CD4-positive, alpha-beta T cell (primary cell): ENCODE results near the gene SLC22A9. TPM values are rescaled to one million over a fixed set of nuclear protein-coding genes. Genes with fewer than 3 reads are reported as not detected.
"Not testable (repeated sequence)": the region's sequence is repeated elsewhere in the genome, so short reads cannot be mapped to it uniquely, and the experiment has no call there.

Experiments
- ATAC-seq: fragments of 200-7000 bp; cut with Tn5 transposase; one replicate; pipeline ENCODE4 v1.10.0; 2022; ENCODE audit warnings: mild to moderate bottlenecking; ENCODE audit not compliant: poor library complexity
- CTCF ChIA-PET: fragments of 350-600 bp; sonication (Branson Sonifier 250); formaldehyde crosslinking; loops from one replicate; lab custom pipeline; 2021; ENCODE audit warnings: antibody characterized with exemption, inconsistent platforms; lab: Charles Lee
- POLR2A ChIA-PET: fragments of 350-600 bp; sonication (Branson Sonifier 250); formaldehyde crosslinking; loops from one replicate; lab custom pipeline; 2021; ENCODE audit warnings: antibody characterized with exemption, inconsistent platforms; lab: Charles Lee
- DNase-seq, 14 experiments: peaks; one replicate each; pipeline ENCODE4 v3.0.0-alpha.2; 2013 to 2020; ENCODE audit warnings: mixed read lengths in 2 of 14
- H3K27ac ChIP-seq, 2 donors: one replicate each; pipeline versions ENCODE4 v1.5.1 to v1.7.0; 2013; ENCODE audit warnings: low read length in 2 of 2, low read depth in 1 of 2, mild to moderate bottlenecking in 1 of 2
- H3K27me3 ChIP-seq, 2 experiments: 1 replicate in 1 of 2; 2 replicates in 1 of 2; pipeline versions ENCODE4 v1.6.1 to v1.7.0; 2013; ENCODE audit warnings: low read length in 2 of 2, control low read depth in 1 of 2, mild to moderate bottlenecking in 1 of 2, moderate library complexity in 1 of 2; ENCODE audit not compliant: insufficient read depth in 2 of 2, control insufficient read depth in 1 of 2
- H3K36me3 ChIP-seq: one replicate; pipeline ENCODE4 v1.6.1; 2013; ENCODE audit warnings: low read length, control low read depth; ENCODE audit not compliant: insufficient read depth
- H3K4me1 ChIP-seq: one replicate; pipeline ENCODE4 v1.6.1; 2013; ENCODE audit warnings: low read length, control low read depth; ENCODE audit not compliant: insufficient read depth
- H3K4me3 ChIP-seq: one replicate; pipeline ENCODE4 v1.5.1; 2013; ENCODE audit warnings: mild to moderate bottlenecking, low read length, moderate library complexity
- H3K9me3 ChIP-seq, 2 experiments: 1 replicate in 1 of 2; 2 replicates in 1 of 2; pipeline versions ENCODE4 v1.6.1 to v1.7.0; 2013; ENCODE audit warnings: low read length in 2 of 2, mild to moderate bottlenecking in 2 of 2, control low read depth in 1 of 2, moderate library complexity in 1 of 2; ENCODE audit not compliant: control insufficient read depth in 1 of 2, insufficient read depth in 1 of 2
- H3K27ac Mint-ChIP-seq: one replicate; pipeline ENCODE4 v1.8.0; 2020; ENCODE audit warnings: mixed read lengths
- H3K27me3 Mint-ChIP-seq: one replicate; pipeline ENCODE4 v1.8.0; 2021; ENCODE audit warnings: mixed read lengths
- H3K36me3 Mint-ChIP-seq: one replicate; pipeline ENCODE4 v1.8.0; 2021; ENCODE audit warnings: low read depth, mixed read lengths
- H3K4me1 Mint-ChIP-seq: one replicate; pipeline ENCODE4 v1.8.0; 2021; ENCODE audit warnings: low read depth, mixed read lengths
- H3K4me3 Mint-ChIP-seq: one replicate; pipeline ENCODE4 v1.8.0; 2020; ENCODE audit warnings: mild to moderate bottlenecking, mixed read lengths
- H3K9me3 Mint-ChIP-seq: one replicate; pipeline ENCODE4 v1.8.0; 2020; ENCODE audit warnings: mixed read lengths
- CTCF ChIP-seq: fragments of 200-600 bp; IDR thresholded peaks from one replicate; pipeline ENCODE4 v1.8.0; 2022; ENCODE audit warnings: antibody characterized with exemption, mild to moderate bottlenecking
- intact Hi-C, 2 experiments: fragments of 100-400 bp; cut with DNase I in 1 of 2; cut with micrococcal nuclease in 1 of 2; formaldehyde crosslinking; loops; one replicate each; pipeline versions ENCODE4 v1.15.1 to v1.9.0; 2023 to 2025; cut with DNase I, micrococcal nuclease
- polyA plus RNA-seq, 2 donors: library from polyadenylated mRNA; unstranded; fragments of 120-200 nt; gene quantifications; one replicate each; pipeline ENCODE4 v1.2.1, GENCODE V29; 2013
- total RNA-seq, 174 experiments: library from RNA in 2 of 174; stranded (reverse) in 2 of 174; gene quantifications; one replicate each; pipeline ENCODE4 v1.2.3 and lab custom pipeline; 2021 to 2026

Gene SLC22A9
- total RNA-seq, result not detected
- polyA plus RNA-seq (2013, experiment 1 of 2), result not detected
- polyA plus RNA-seq (2013, experiment 2 of 2), result not detected
- 0 to 0.08 (median 0) reads per million in 172 experiments for total RNA-seq (lab: John Stamatoyannopoulos, UW)

GRCh38 chr11:63369165-63369970 lies at the start of gene SLC22A9:
TSS of gene SLC22A9 (plus strand) at chr11:63369785. CDS start at chr11:63370057, 272 bp downstream.
- Mint-ChIP-seq H3K27ac (no peak within 1 kb of the TSS), H3K4me1 (no peaks in the 10 kb centered on the region), H3K27me3 (peaks cover 53% of the 10 kb centered on the region), H3K36me3 (no peaks in the 10 kb centered on the region), H3K9me3 (no peaks in the 10 kb centered on the region), H3K4me3 (no peak within 1 kb of the TSS)
- ChIA-PET CTCF (no interaction called here), POLR2A (no interaction called here)
- Histone ChIP-seq H3K9me3 (no peaks in the 10 kb centered on the region), H3K4me1 (no peaks in the 10 kb centered on the region), H3K4me3 (no peak within 1 kb of the TSS), H3K36me3 (no peaks in the 10 kb centered on the region), H3K27me3 (peaks cover 6 to 9% of the 10 kb centered on the region in 2 experiments), H3K27ac (no peak within 1 kb of the TSS)
- intact Hi-C loops, result no loop called here
- TF ChIP-seq CTCF, result no peak
- no peak for DNase-seq
- ATAC-seq, result no peak

- no peaks in the 10 kb centered on the region for H3K4me1 ChIP-seq
- TF ChIP-seq CTCF, result no peak
- no peak overlapping the region for H3K4me3 ChIP-seq
- ChIA-PET CTCF (no interaction called here), POLR2A (no interaction called here)
- Mint-ChIP-seq H3K36me3 (peaks cover 8% of the 10 kb centered on the region), H3K27me3 (peaks cover 25% of the 10 kb centered on the region), H3K9me3 (peaks cover 11% of the 10 kb centered on the region), H3K4me3 (no peak overlapping the region), H3K4me1 (no peaks in the 10 kb centered on the region), H3K27ac (no peak overlapping the region)
- no peak overlapping the region for H3K27ac ChIP-seq
- H3K36me3 ChIP-seq, result no peaks in the 10 kb centered on the region
- intact Hi-C loops, result no loop called here
- DNase-seq (no peak), ATAC-seq (no peak)
- H3K27me3 ChIP-seq, result no peaks in the 10 kb centered on the region
- H3K9me3 ChIP-seq, result peaks cover 8 to 11% of the 10 kb centered on the region in 2 experiments
These were observed 47.9 kb upstream of the SLC22A9 start for GRCh38 chr11:63321723-63322122.

- H3K36me3 Mint-ChIP-seq, H3K9me3 ChIP-seq, intact Hi-C loops, H3K36me3 ChIP-seq, H3K4me3 ChIP-seq, DNase-seq, H3K9me3 Mint-ChIP-seq, H3K4me3 Mint-ChIP-seq, H3K27ac Mint-ChIP-seq, POLR2A ChIA-PET, ATAC-seq, CTCF ChIA-PET, H3K27me3 ChIP-seq, H3K4me1 ChIP-seq, H3K4me1 Mint-ChIP-seq, H3K27ac ChIP-seq: not testable (repeated sequence)
- peaks cover 52% of the 10 kb centered on the region for H3K27me3 Mint-ChIP-seq
These were observed 34.5 kb upstream of the SLC22A9 start for GRCh38 chr11:63335089-63335488.
